Thyroid gland (tissue), 4 donors: Measurements from ENCODE around the gene EDAR.

Experiments used
- CTCF ChIP-seq, 6 experiments: fragments of 200-600 bp in 3 of 6; fragments of 450-650 bp in 3 of 6; sonication (generic) in 3 of 6; IDR thresholded peaks; one replicate each; pipeline ENCODE4 v1.5.1; 2016 to 2019; ENCODE audit warnings: antibody characterized with exemption in 6 of 6, mild to moderate bottlenecking in 2 of 6, inconsistent platforms in 1 of 6, moderate library complexity in 1 of 6
- POLR2A ChIP-seq, 2 donors: fragments of 450-650 bp; IDR thresholded peaks; one replicate each; pipeline ENCODE4 v1.6.1; 2017; ENCODE audit warnings: antibody characterized with exemption in 2 of 2, mild to moderate bottlenecking in 2 of 2, moderate library complexity in 1 of 2

GRCh38 chr2:108916122-108916795 is 72.8 kb downstream of the EDAR start:
- no peak for TF ChIP-seq POLR2A (IDR thresholded peaks at IDR 0.05)
- no peak for TF ChIP-seq CTCF (IDR thresholded peaks at IDR 0.05)
